Hematopoietic multipotent progenitor cell (in vitro differentiated cells): Measurements from ENCODE around the gene FBXO10. TPM values are rescaled to one million over a fixed set of nuclear protein-coding genes. Genes with fewer than 3 reads are reported as not detected.
"Not testable (repeated sequence)": the region's sequence is repeated elsewhere in the genome, so short reads cannot be mapped to it uniquely, and the experiment has no call there.

ENCODE experiments used
- DNase-seq, 3 donors: peaks; one replicate each; pipeline ENCODE4 v3.0.0-alpha.2; 2011 to 2015; ENCODE audit warnings: low read depth in 2 of 3, low spot score in 2 of 3
- total RNA-seq: library from RNA; depleted of rRNA; stranded (reverse); fragments of >200 nt; gene quantifications from one replicate; pipeline ENCODE4 v1.2.3, GENCODE V29; 2012

FBXO10 gene
- total RNA-seq, 1 donor = 4.6 TPM

DNA sequence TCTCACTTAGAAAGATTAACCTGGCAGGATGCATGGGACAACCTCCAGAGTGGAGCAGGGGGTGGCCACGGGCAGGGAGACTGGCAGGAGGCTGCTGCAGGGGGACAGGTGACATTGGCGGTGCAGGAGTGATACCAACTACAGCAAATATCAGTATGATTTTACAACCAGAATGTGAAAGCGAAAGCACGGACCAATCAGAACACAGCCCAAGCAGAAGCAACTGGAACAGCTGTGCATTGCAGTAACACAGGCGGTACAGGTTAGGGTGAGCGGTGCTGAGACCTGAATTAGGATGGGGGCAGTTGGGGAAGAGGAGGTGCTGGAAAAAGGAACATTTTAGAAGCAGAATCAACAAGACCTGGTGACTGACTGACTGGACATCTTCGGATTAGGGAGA is 61.2 kb downstream of the FBXO10 start:
- DNase-seq = no peak

DNA sequence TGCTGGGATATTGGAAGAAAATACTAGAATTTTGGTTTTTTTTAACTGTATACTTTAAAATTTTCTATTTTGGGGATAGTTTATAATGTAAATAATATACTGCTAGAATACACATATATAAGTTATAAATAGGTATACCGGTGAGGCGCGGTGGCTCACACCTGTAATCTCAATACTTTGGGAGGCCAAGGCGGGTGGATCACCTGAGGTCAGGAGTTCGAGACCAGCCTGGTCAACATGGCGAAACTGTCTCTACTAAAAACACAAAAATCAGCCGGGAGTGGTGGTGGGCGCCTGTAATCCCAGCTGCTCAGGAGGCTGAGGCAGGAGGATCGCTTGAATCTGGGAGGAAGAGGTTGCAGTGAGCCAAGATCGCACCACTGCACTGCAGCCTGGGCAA is 61.8 kb downstream of the FBXO10 start:
- not testable (repeated sequence) for DNase-seq

DNA sequence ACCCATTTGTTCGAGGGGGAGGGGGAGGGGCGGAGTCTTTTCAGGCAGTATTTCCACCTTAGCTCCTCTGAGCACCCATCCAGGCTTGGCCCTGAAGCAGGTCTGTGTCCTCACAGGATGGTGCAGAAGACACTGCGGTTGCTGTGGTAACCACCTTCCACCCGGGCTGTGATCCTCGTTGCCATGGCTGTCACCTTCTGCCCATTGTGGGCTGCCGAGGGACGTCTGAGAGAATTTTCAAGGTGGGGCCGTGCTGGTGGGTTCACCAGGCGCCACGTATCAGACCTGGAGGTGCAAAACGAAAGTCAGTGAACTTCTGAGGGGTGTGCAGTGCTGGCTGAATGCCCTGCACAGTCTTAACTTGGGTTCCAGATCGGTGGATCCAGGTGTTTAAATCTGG is 63.7 kb downstream of the FBXO10 start:
- no peak for DNase-seq

DNA sequence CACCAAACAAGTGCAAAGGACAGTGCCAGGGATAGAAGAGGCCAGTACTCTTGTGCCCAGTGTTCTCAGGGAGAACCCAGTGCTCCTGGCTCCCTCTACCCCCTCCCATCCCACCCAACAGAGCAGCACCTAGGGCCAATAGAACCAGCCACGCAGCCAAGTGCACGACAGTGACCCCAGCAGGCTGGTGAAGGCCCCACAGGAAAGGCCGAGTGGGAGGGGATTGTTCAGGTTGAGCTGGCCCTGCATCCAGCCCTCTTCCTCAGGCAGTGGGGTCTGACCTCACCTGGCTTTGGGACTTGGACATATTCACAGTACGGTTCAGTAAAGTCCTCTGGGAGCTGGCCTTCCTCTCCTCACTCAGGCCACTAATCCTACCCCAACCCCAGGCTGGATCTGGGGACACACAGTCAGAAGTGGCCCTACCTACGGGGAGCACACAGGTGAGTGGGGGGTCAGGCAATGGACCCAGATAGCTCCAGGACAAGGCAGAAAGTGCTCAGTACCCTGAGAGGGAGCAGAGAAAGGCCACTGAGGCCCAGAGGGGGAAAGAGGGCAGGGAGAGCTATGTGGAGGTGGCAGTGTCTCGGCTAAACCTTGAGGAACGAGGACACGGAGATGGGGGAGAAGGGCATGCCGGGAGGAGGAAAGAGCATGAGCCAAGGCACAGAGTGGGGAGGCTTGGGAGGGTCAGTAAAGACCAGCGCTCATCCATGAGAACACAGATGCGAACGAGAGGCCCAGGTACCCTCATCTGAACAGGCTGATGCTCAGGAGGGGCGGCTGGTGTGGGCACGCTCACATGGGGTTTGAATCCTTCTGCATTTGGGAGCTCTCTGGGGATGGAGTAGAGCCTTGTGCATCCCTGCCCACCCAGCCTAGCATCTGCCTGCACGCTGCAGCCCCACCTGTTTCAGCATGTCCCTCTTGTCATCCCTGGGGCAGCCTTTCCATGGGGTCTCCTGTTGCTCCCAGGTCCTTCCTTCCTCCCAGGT is 64.9 kb downstream of the FBXO10 start:
- no peak for DNase-seq

DNA sequence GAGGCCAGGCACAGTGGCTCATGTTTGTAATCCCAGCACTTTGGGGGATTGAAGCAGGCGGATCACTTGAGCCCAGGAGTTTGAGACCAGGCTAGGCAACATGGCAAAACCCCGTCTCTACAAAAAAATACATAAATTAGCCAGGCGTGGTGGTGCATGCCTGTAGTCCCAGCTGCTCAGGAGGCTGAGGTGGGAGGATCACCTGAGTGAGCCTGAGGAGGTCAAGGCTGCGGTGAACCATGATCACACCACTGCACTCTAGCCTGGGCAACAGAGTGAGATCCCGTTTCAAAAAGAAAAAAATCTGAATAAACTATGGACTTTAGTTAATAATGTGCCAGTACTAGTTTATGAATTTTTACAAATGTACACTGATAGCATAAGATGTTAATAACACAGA is 66.1 kb downstream of the FBXO10 start:
- DNase-seq = not testable (repeated sequence)

DNA sequence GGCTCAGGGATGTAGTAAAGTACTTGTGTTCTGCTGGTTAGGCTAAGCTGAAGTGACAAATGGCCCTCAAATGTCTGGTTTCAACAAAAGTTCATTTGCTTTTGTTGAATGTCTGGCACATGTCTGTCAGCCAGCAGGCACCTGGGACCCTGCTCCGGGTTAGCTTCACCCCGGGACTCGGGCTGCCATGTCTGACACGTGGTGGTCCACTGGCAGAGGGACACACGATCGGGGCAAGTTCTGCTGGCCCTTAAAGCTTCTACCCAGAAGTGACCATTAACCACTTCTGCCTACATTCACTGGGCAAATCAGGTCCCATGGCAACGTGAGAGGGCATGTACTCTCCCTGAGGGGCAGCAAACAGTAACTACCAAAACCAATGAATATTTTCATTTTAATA is 66.6 kb downstream of the FBXO10 start:
- DNase-seq = no peak

DNA sequence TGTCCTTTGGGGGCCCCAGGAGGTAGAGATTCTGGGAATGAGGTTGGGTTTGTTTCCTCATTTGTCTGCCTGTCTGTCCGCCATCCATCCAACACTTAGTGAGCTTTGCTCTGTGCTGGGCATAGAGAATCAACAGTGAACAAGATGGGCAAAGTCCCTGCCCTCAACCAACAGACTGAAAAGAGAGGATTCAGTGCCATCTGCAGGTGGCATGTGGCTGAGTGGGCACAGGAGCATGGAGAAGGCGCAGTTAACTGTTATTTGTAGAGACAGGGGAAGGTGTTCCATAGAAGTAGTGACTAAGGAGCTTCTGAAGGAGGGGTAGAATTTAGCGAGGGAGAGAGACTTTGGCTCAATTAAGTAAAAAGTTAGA is 67.4 kb downstream of the FBXO10 start:
- peak in 1 of 3 donors; percentile 9 for DNase-seq

DNA sequence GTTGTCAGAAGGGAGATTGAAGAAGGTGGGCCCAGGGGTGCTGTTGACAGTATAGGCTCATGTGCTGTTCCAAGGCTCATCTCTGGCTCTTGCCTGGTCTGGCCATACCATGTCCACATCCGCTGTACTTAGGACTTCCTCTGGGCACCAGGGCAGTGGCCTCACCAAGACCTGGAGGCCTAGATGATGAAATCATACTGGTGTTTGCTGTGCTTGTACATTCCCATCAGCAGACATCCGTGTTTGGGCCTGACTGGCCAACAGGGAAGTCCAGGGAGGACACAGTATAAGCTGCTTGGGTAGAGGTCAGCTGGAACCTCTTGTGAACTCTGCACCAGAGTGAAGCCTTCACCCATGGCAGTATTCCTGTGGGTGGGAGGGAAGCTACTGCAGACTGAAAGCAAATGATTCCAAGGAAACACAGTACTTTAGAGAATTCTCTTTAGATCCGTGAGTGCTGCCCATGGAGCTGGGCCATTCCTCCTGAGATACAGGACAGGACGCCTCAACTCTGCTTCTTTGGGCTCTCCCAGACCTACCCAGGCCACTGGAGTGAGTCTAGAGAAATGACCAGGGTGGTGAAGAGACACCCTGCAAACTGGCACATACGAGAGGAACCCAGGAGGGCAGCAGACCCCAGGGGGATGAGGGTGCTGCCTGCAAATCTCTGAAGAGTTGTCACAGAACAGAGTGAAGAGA is 67.9 kb downstream of the FBXO10 start:
- no peak for DNase-seq

GRCh38 chr9:37507566-37508134 is 68.5 kb downstream of the FBXO10 start:
- DNase-seq = no peak

- DNase-seq = no peak
Measured at GRCh38 chr9:37504605-37505004, 71.6 kb downstream of the FBXO10 start.

DNA sequence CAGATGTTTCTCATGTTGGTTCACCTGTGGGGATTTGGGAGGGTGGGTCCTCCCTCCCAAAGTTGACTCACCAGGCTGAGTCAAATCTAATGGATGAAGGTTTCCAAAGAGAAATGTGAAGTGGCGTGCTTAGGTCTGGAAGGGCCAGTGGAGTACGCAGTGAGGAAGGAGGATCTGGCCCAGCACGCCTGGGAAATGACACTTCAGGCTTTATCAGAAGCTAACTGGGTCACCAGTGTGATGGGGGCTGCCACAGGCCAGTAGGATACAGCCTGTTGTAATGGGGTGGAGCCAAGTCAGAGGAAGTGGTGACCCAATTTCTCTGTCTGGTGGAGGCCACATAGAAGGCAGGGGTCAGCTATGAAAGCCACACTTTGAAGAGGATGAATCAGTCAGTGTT is 72.4 kb downstream of the FBXO10 start:
- no peak for DNase-seq

DNA sequence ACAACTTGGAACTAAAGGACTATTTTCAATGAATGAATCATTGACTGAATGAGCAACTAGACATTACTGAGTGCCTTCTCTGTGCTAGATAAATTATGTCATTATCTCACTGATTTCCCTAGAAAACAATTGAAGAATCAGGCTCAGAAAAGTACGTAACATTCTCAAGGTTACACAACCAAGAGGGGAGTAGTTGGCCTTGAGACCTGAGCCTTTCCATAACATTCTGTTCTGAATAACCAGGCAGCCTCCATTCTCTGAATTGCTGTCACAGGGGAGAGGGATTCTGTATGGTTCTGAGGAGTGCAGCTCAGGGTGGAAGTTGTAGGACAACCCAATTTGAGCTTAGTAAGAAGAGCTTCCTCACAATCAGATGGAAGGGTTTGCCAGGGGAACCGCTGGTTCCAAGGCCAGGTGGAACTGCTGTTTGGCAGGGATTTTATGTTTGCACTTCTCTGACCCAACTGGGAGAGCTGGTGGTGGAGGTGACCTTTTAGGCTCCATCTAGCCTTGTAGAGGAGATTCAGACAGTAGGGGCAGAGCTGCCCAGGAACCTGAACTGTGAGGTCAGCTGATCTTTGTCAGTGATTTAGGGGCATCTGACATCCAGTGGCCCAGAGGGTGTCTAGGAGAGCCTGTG is 74.1 kb downstream of the FBXO10 start:
- no peak for DNase-seq

GRCh38 chr9:37499297-37499696 is 76.9 kb downstream of the FBXO10 start:
- no peak for DNase-seq

- no peak for DNase-seq
Measured at GRCh38 chr9:37498457-37498856, 77.7 kb downstream of the FBXO10 start.

- DNase-seq = no peak
Measured at GRCh38 chr9:37497320-37497719, 78.9 kb downstream of the FBXO10 start.

DNA sequence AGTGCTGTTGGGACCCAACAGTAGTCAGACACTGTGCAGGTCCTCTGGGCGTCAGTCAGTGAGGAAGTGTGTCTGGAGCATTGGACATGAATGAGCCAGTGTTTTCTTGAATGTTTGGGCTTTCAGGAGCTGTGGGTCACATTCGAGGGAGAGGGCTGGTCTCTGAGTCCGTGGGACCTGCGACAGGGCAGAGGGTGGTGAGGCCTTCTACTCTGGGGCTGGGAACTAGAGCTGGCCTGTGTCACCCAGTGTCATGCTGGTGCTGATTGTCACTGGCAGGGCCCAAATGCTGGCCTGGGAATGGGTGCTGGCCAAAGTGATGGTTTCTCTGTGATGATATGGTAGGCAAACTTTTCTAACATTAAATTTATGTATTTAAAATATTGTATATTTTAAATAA is 80.2 kb downstream of the FBXO10 start:
- no peak for DNase-seq

- DNase-seq = no peak
Measured at GRCh38 chr9:37495571-37495970, 80.6 kb downstream of the FBXO10 start.

GRCh38 chr9:37491939-37492338 is 84.2 kb downstream of the FBXO10 start:
- no peak for DNase-seq

DNA sequence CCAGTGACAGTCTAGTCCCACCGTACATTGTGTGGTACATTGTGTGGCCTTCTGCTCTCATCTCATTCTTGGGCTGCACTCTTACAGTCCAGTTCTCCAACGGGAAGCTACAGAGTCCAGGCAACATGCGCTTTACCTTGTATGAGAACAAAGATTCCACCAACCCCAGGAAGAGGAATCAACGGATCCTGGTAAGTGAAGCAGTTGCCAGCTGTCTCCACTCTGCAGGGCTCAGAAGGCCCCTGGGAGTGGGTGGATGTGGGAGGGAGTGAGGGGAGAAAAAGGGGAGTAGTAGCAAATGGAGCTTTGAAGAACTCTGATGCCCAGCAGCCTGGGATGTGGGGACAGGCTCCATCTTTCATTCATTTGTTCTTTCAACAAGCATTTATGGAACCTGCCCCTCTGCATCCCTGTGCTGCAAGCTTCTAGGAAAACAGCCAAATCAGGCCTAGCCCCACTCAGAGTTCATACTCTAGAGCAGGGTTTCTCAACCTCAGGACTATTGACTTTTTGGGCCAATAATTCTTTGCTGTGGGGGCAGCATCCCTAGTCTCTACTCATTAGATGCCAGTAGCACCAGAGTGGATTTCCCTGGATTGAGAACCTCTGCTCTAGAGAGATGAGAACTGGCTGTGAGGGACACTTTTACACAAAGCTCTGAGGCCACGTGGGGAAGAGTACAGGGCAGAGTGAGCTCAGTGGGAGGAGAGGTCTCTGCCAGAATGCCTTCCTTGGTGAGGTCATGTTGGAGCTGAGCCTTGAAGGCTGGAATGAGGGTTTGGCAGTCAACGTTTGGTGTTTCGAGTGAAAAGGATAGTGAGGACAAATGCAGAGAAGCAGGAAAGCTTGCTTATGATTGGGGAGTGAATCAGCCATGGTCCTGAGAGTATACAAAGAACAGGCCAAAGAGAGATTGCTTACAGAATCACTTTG is 89.3 kb downstream of the FBXO10 start:
- no peak for DNase-seq

GRCh38 chr9:37486256-37486615 is 89.9 kb downstream of the FBXO10 start:
- no peak for DNase-seq
